A673 (cell line): Measurements from ENCODE around the gene PCLO. TPM values are rescaled to one million over a fixed set of nuclear protein-coding genes. Genes with fewer than 3 reads are reported as not detected.

Experiments used
- BruUV-seq: library from RNA; stranded (reverse); fragments of 400-500 nt; replicated peaks from 2 replicates; lab custom pipeline; 2021; lab: Mats Ljungman, UMichigan
- CTCF ChIA-PET: fragments of 300-600 bp; sonication (Branson Sonifier 250); formaldehyde crosslinking; loops from one replicate; lab custom pipeline; 2022; ENCODE audit warnings: antibody characterized with exemption; lab: Charles Lee
- POLR2A ChIA-PET: fragments of 300-600 bp; sonication (Branson Sonifier 250); formaldehyde crosslinking; loops from one replicate; lab custom pipeline; 2022; ENCODE audit warnings: antibody characterized with exemption; ENCODE audit not compliant: low non-redundant PET; lab: Charles Lee
- DNase-seq: peaks from one replicate; pipeline ENCODE4 v3.0.0-alpha.2; 2015; ENCODE audit warnings: low spot score
- H3K27ac ChIP-seq: fragments of 200-600 bp; sonication (generic); 2 replicates; pipeline ENCODE4 v1.5.1; 2016; ENCODE audit warnings: mixed run types, low read depth, mild to moderate bottlenecking, mixed read lengths, antibody characterized with exemption, low read length; ENCODE audit not compliant: poor library complexity, severe bottlenecking
- H3K27me3 ChIP-seq: fragments of 200-600 bp; sonication (generic); replicated peaks from 2 replicates; pipeline ENCODE4 v1.6.1; 2017; ENCODE audit warnings: mixed run types, low read depth, mild to moderate bottlenecking, mixed read lengths, antibody characterized with exemption, low read length; ENCODE audit not compliant: insufficient read depth, poor library complexity
- H3K36me3 ChIP-seq: fragments of 200-600 bp; sonication (generic); 2 replicates; pipeline ENCODE4 v1.6.1; 2016; ENCODE audit warnings: mixed run types, mild to moderate bottlenecking, mixed read lengths, antibody characterized with exemption, low read length; ENCODE audit not compliant: insufficient read depth, poor library complexity, severe bottlenecking
- H3K4me1 ChIP-seq: fragments of 200-600 bp; sonication (generic); 2 replicates; pipeline ENCODE4 v1.6.1; 2017; ENCODE audit warnings: mixed run types, mild to moderate bottlenecking, mixed read lengths, antibody characterized with exemption, low read length; ENCODE audit not compliant: insufficient read depth, poor library complexity, severe bottlenecking
- H3K4me3 ChIP-seq: fragments of 200-600 bp; sonication (generic); 2 replicates; pipeline ENCODE4 v1.5.1; 2016; ENCODE audit warnings: low read depth, mixed run types, mild to moderate bottlenecking, mixed read lengths, low read length; ENCODE audit not compliant: poor library complexity, severe bottlenecking
- H3K9me3 ChIP-seq: fragments of 200-600 bp; sonication (generic); 2 replicates; pipeline ENCODE4 v1.6.1; 2016; ENCODE audit warnings: mixed run types, low read depth, mild to moderate bottlenecking, mixed read lengths, antibody characterized with exemption, low read length; ENCODE audit not compliant: poor library complexity, severe bottlenecking
- CTCF ChIP-seq: fragments of 300-800, 200-600 bp; sonication (generic); conservative IDR thresholded peaks from 2 replicates; pipeline ENCODE4 v1.5.1; 2017; ENCODE audit warnings: low read depth, mild to moderate bottlenecking, antibody characterized with exemption, low read length, moderate library complexity, mixed read lengths
- EZH2 ChIP-seq: fragments of 200-600 bp; sonication (generic); IDR thresholded peaks from 2 replicates; pipeline ENCODE4 v1.6.1; 2017; ENCODE audit warnings: borderline replicate concordance, low read depth, mild to moderate bottlenecking, mixed read lengths, antibody characterized with exemption, low read length; ENCODE audit not compliant: poor library complexity, severe bottlenecking
- intact Hi-C: fragments of 100-400 bp; cut with micrococcal nuclease; formaldehyde crosslinking; loops from one replicate; pipeline ENCODE4 v1.10.0; 2022; ENCODE audit not compliant: unreplicated experiment
- total RNA-seq: library from RNA; stranded (reverse); gene quantifications from 2 replicates; pipeline ENCODE4 v1.2.3, GENCODE V29; 2021

PCLO gene
- total RNA-seq, 1 experiment from 2014 or later, result 2.1 TPM

DNA sequence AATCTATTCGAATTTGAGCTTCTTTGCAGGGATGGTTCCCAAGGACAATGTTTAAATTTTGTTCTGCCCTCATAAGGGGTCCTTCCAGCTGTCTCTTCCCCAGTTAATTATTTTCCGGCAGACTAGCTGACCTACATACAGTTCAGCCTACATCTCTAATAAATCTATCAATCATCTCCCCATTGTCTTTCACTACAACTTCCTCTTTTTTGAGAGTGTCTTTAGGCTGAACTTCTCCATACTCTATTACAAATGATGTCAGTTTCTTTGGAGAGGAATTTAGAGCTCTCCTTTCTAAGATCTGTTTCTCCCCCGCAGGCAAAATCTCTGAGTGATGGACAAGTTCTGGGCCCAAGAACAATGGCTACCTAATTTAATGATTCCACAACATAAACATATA lies 122.2 kb downstream of the PCLO start:
- Histone ChIP-seq H3K4me1 (no peaks in the 10 kb centered on the region), H3K36me3 (no peaks in the 10 kb centered on the region), H3K27me3 (no peaks in the 10 kb centered on the region), H3K4me3 (no peak overlapping the region), H3K9me3 (no peaks in the 10 kb centered on the region), H3K27ac (no peak overlapping the region)
- TF ChIP-seq CTCF (no peak), EZH2 (no peak)
- ChIA-PET CTCF (no interaction called here), POLR2A (no interaction called here)
- DNase-seq, result no peak
- intact Hi-C loops, result no loop called here
- BruUV-seq, result no TSS peak

GRCh38 chr7:83038787-83039186 lies 123.9 kb downstream of the PCLO start:
- ChIA-PET POLR2A (no interaction called here), CTCF (no interaction called here)
- intact Hi-C loops, result no loop called here
- Histone ChIP-seq H3K4me1 (no peaks in the 10 kb centered on the region), H3K36me3 (no peaks in the 10 kb centered on the region), H3K27me3 (peaks cover 5% of the 10 kb centered on the region), H3K9me3 (no peaks in the 10 kb centered on the region), H3K4me3 (no peak overlapping the region), H3K27ac (no peak overlapping the region)
- DNase-seq, result no peak
- TF ChIP-seq EZH2, result no peak
- TF ChIP-seq CTCF, result no peak
- BruUV-seq, result no TSS peak

DNA sequence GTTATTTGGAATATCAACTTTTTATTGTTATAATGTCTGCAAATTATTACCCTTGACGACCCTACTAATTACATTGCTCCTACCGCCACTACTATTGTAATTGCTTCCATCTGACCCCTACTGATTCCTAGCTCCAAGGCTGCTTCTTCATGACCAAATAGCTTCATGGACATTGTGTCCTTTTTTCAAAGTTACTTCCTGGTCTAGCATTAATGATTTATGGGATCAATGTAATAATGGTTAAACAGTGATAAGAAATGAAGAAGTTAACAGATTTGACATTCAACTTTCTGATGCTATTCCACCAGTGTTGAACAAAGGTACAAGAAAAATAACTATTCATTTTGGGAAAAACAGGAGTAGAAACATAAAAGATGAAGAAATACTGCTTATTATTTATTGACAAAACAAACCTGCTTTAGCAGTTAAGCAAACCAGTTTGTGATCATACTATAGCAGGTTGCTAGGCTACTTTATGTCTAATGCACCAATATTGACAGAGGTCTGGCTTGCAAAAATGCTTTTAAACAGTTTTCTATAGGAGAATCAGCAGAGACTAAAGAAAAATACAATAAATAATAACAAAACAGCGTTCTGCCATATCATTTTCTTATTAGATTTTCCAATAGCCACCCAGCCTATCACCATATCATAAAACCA lies 125.8 kb downstream of the PCLO start:
- DNase-seq, result no peak
- CTCF ChIA-PET, result no interaction called here
- intact Hi-C loops, result no loop called here
- Histone ChIP-seq H3K4me3 (no peak overlapping the region), H3K27ac (no peak overlapping the region), H3K4me1 (no peaks in the 10 kb centered on the region), H3K36me3 (no peaks in the 10 kb centered on the region), H3K9me3 (no peaks in the 10 kb centered on the region), H3K27me3 (peaks cover 5% of the 10 kb centered on the region)
- BruUV-seq, result no TSS peak
- TF ChIP-seq EZH2 (no peak), CTCF (no peak)
- POLR2A ChIA-PET, result no interaction called here
